Stomach (tissue), 9 donors: ENCODE data around the gene TMTC1. TPM values are rescaled to one million over a fixed set of nuclear protein-coding genes. Genes with fewer than 3 reads are reported as not detected.

ENCODE experiments used
- DNase-seq, 2 donors: peaks; one replicate each; pipeline versions ENCODE4 v3.0.0 to v3.0.0-alpha.2; 2013 to 2019
- H3K27ac ChIP-seq, 5 donors: fragments of 200-600 bp in 4 of 5; sonication (generic) in 4 of 5; one replicate each; pipeline ENCODE4 v1.5.1; 2013 to 2019; ENCODE audit warnings: mild to moderate bottlenecking in 1 of 5, moderate library complexity in 1 of 5
- H3K27me3 ChIP-seq, 3 donors: fragments of 200-600 bp; sonication (generic); one replicate each; pipeline ENCODE4 v1.5.1; 2017 to 2019; ENCODE audit warnings: mixed run types in 1 of 3
- H3K36me3 ChIP-seq, 4 donors: fragments of 200-600 bp; sonication (generic); 1 replicate in 3 of 4; 2 replicates in 1 of 4; pipeline ENCODE4 v1.5.1; 2016 to 2019
- H3K4me1 ChIP-seq, 4 donors: fragments of 200-600 bp; sonication (generic); one replicate each; pipeline ENCODE4 v1.5.1; 2016 to 2019
- H3K4me3 ChIP-seq, 4 donors: fragments of 200-600 bp; sonication (generic) in 3 of 4; one replicate each; pipeline ENCODE4 v1.5.1; 2016 to 2019; ENCODE audit warnings: mild to moderate bottlenecking in 1 of 4
- H3K9me3 ChIP-seq, 4 donors: fragments of 200-600 bp; sonication (generic); one replicate each; pipeline ENCODE4 v1.5.1; 2016 to 2019
- EP300 ChIP-seq: sonication (generic); formaldehyde crosslinking; IDR thresholded peaks from one replicate; pipeline ENCODE4 v1.6.1; 2017; ENCODE audit warnings: antibody characterized with exemption
- POLR2A ChIP-seq, 4 donors: fragments of 450-650 bp; IDR thresholded peaks; one replicate each; pipeline ENCODE4 v1.6.1; 2016; ENCODE audit warnings: antibody characterized with exemption in 4 of 4, control low read depth in 2 of 4, mild to moderate bottlenecking in 1 of 4, moderate library complexity in 1 of 4
- POLR2AphosphoS5 ChIP-seq, 3 donors: sonication (generic); formaldehyde crosslinking; IDR thresholded peaks; one replicate each; pipeline ENCODE4 v1.6.1; 2016; ENCODE audit warnings: antibody characterized with exemption in 3 of 3
- WGBS, 5 donors: extraction: QIAGEN DNeasy Blood & Tissue Kit in 3 of 5; methylation state at CpG; one replicate each; pipeline versions ENCODE4 v1.1.5 to v1.1.7; 2013 to 2018; 5-methylcytosine and 5-hydroxymethylcytosine counted together
- intact Hi-C: fragments of 100-400 bp; cut with DNase I; formaldehyde crosslinking; loops from one replicate; pipeline ENCODE4 v1.15.1; 2023; ENCODE audit warnings: low total_unique reads
- polyA plus RNA-seq, 3 donors: library from polyadenylated mRNA; stranded (reverse); fragments of 200-250 nt; gene quantifications; one replicate each; pipeline ENCODE4 v1.2.3, GENCODE V29; 2013
- total RNA-seq, 5 donors: library from RNA; depleted of rRNA; stranded (reverse); fragments of >200 nt; gene quantifications; one replicate each; pipeline versions ENCODE4 v1.1.0 to v1.2.3, GENCODE V29; 2014 to 2016
- TF ChIP-seq, protein P1 (sequence below), 7 experiments: fragments of 450-650 bp in 4 of 7; fragments of 200-600 bp in 3 of 7; sonication (generic) in 3 of 7; IDR thresholded peaks; one replicate each; pipeline ENCODE4 v1.5.1; 2016 to 2019; ENCODE audit warnings: antibody characterized with exemption in 7 of 7, control low read depth in 2 of 7, mild to moderate bottlenecking in 1 of 7
- donor health status: healthy with polysubstance abuse.
- donor health status: Bipolar disorder and iron deficiency.
- donor health status: healthy.

TMTC1 gene
- total and polyA plus RNA-seq, 8 donors: 1.5 to 76.8 (median 19.1) TPM

- WGBS, 5 donors: 82 to 91% (median 87%) methylated on average over 6 of the region's 6 CpGs
- intact Hi-C loops: no loop called here
- no peak for DNase-seq
- Histone ChIP-seq H3K9me3 (no peaks in the 10 kb centered on the region), H3K36me3 (no peaks in the 10 kb centered on the region), H3K4me3 (no peak overlapping the region), H3K27me3 (no peaks in the 10 kb centered on the region), H3K4me1 (no peaks in the 10 kb centered on the region), H3K27ac (no peak overlapping the region)
- TF ChIP-seq EP300: no peak
- TF ChIP-seq POLR2A (IDR thresholded peaks at IDR 0.05): no peak
- TF ChIP-seq, protein P1, sequence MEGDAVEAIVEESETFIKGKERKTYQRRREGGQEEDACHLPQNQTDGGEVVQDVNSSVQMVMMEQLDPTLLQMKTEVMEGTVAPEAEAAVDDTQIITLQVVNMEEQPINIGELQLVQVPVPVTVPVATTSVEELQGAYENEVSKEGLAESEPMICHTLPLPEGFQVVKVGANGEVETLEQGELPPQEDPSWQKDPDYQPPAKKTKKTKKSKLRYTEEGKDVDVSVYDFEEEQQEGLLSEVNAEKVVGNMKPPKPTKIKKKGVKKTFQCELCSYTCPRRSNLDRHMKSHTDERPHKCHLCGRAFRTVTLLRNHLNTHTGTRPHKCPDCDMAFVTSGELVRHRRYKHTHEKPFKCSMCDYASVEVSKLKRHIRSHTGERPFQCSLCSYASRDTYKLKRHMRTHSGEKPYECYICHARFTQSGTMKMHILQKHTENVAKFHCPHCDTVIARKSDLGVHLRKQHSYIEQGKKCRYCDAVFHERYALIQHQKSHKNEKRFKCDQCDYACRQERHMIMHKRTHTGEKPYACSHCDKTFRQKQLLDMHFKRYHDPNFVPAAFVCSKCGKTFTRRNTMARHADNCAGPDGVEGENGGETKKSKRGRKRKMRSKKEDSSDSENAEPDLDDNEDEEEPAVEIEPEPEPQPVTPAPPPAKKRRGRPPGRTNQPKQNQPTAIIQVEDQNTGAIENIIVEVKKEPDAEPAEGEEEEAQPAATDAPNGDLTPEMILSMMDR (IDR thresholded peaks at IDR 0.05): no peak
- TF ChIP-seq POLR2AphosphoS5 (IDR thresholded peaks at IDR 0.05): no peak
Measured at GRCh38 chr12:29492891-29493290, 290.9 kb downstream of the TMTC1 start.

DNA sequence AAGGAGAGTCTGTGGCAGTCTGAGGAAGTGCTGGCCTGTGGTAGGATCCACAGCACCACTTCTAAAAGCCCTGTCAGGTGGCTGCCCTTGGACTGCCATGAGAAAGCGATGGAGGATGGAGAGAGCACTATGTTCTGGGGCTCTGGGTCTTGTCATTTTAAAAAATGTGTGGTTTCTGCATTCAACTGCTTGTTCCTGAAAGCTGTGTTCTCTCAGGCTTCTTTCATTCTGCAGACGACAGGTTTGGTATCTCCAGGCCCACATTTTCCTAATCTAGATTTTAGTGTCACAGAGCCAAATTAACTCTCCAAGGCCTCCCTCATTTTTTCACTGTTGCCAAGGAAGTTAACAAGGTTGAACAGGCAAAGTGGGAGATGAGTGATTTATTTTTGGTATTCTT, 296.8 kb downstream of the TMTC1 start:
- TF ChIP-seq POLR2A (IDR thresholded peaks at IDR 0.05): no peak
- TF ChIP-seq EP300: no peak
- no peak for TF ChIP-seq POLR2AphosphoS5 (IDR thresholded peaks at IDR 0.05)
- no peak overlapping the region for H3K27ac ChIP-seq
- intact Hi-C loops: no loop called here
- no peak for DNase-seq
- WGBS, 5 donors: 58 to 73% (median 65%) methylated on average over 2 of the region's 2 CpGs
- H3K4me3 ChIP-seq: no peak overlapping the region
- no peaks in the 10 kb centered on the region for H3K9me3 ChIP-seq
- H3K36me3 ChIP-seq: peaks cover 0 to 6% (median 0%) of the 10 kb centered on the region in 4 donors
- H3K27me3 ChIP-seq: no peaks in the 10 kb centered on the region
- no peaks in the 10 kb centered on the region for H3K4me1 ChIP-seq

GRCh38 chr12:29463198-29463597, 320.5 kb downstream of the TMTC1 start:
- no peak for TF ChIP-seq POLR2AphosphoS5 (IDR thresholded peaks at IDR 0.05)
- no peak for TF ChIP-seq POLR2A (IDR thresholded peaks at IDR 0.05)
- TF ChIP-seq, protein P1 (IDR thresholded peaks at IDR 0.05): no peak
- TF ChIP-seq EP300: no peak
- H3K4me3 ChIP-seq: no peak overlapping the region
- no peaks in the 10 kb centered on the region for H3K9me3 ChIP-seq
- no peak for DNase-seq
- H3K4me1 ChIP-seq: no peaks in the 10 kb centered on the region
- WGBS, 5 donors: 71 to 75% (median 74%) methylated on average over 4 of the region's 4 CpGs
- no peaks in the 10 kb centered on the region for H3K27me3 ChIP-seq
- no peaks in the 10 kb centered on the region for H3K36me3 ChIP-seq
- no peak overlapping the region for H3K27ac ChIP-seq
- intact Hi-C loops: no loop called here

DNA sequence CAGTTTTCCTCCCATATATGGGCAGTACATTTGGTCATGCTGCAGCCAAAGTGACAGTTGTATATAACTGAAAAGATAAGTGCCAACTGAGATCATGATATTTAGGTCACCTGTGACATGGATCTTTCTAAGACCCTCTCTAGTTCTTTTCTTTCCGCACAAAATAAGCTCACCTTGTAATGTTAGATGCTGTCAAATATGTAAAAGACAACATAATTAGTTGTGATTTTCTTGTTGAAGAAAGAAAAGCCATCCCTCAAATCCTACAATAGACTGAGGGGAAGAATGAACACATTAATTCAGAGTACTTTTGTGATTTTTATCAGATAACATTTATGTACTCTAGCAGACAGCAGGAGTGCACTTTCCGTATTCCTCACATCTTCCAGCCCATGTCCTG, 323.7 kb downstream of the TMTC1 start:
- Histone ChIP-seq H3K27ac (no peak overlapping the region), H3K4me1 (no peaks in the 10 kb centered on the region), H3K9me3 (no peaks in the 10 kb centered on the region), H3K36me3 (no peaks in the 10 kb centered on the region), H3K27me3 (no peaks in the 10 kb centered on the region), H3K4me3 (no peak overlapping the region)
- WGBS, 5 donors: 65 to 80% (median 70%) methylated on average over 2 of the region's 2 CpGs
- intact Hi-C loops: no loop called here
- TF ChIP-seq, protein P1 (IDR thresholded peaks at IDR 0.05): no peak
- TF ChIP-seq POLR2AphosphoS5 (IDR thresholded peaks at IDR 0.05) (no peak), EP300 (no peak), POLR2A (IDR thresholded peaks at IDR 0.05) (no peak)
- no peak for DNase-seq

DNA sequence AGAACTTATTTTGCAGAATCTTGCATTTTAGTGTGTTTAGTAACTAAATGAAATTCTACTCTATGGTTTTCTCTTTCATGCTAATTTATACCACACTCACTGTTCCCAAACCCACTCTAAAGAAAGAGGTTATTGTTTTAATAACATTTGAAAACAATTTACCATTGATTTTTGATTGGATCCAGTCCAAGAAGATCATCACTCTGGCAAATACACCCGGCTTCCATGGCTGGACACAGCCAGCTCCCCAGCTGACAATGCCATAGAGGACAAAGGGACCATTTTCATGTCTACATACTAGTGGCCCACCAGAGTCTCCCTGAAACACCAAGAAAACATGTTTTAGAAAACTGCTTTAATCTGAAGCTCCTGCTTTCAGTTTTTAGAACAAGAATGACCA, 328.7 kb downstream of the TMTC1 start:
- no peaks in the 10 kb centered on the region for H3K36me3 ChIP-seq
- peak in 1 of 2 donors; percentile 22 for DNase-seq
- no peaks in the 10 kb centered on the region for H3K27me3 ChIP-seq
- 25 to 46% (median 37%) methylated on average over 1 of the region's 1 CpG for WGBS, 5 donors
- intact Hi-C loops: no loop called here
- H3K4me1 ChIP-seq: no peaks in the 10 kb centered on the region
- no peak overlapping the region for H3K27ac ChIP-seq
- H3K4me3 ChIP-seq: no peak overlapping the region
- no peaks in the 10 kb centered on the region for H3K9me3 ChIP-seq
- no peak for TF ChIP-seq POLR2A (IDR thresholded peaks at IDR 0.05)
- no peak for TF ChIP-seq EP300
- no peak for TF ChIP-seq POLR2AphosphoS5 (IDR thresholded peaks at IDR 0.05)
- TF ChIP-seq, protein P1 (IDR thresholded peaks at IDR 0.05): no peak
